Measurements from ENCODE around the gene OR9G4.

DNA sequence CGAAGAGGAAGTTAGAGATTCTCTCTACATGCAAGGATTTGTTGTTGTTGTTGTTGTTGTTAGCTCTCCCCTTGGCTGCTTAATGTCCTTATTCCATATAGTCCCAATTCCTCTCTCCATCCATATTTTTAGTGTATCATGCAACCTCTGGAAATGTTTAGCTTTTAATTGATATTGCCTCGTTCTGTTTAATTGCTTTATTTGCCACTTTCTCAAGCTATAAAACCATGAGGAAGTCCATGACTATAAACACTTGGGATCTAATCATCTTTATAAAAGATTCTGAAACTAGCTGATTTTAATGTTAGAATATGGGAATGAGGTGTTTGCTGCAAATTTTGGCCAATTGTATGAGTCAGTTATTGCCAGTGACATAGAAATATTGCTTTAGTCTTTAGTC is 55.1 kb downstream of the OR9G4 start:
- TF ChIP-seq EP300 (IDR thresholded peaks at IDR 0.05) (no peak), POLR2A (IDR thresholded peaks at IDR 0.05) (no peak), POLR2AphosphoS5 (IDR thresholded peaks at IDR 0.05) (no peak)
- TF ChIP-seq, protein P1, sequence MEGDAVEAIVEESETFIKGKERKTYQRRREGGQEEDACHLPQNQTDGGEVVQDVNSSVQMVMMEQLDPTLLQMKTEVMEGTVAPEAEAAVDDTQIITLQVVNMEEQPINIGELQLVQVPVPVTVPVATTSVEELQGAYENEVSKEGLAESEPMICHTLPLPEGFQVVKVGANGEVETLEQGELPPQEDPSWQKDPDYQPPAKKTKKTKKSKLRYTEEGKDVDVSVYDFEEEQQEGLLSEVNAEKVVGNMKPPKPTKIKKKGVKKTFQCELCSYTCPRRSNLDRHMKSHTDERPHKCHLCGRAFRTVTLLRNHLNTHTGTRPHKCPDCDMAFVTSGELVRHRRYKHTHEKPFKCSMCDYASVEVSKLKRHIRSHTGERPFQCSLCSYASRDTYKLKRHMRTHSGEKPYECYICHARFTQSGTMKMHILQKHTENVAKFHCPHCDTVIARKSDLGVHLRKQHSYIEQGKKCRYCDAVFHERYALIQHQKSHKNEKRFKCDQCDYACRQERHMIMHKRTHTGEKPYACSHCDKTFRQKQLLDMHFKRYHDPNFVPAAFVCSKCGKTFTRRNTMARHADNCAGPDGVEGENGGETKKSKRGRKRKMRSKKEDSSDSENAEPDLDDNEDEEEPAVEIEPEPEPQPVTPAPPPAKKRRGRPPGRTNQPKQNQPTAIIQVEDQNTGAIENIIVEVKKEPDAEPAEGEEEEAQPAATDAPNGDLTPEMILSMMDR (IDR thresholded peaks at IDR 0.05): no peak
